Keratinocyte (primary cell): ENCODE results near the gene PARL.

Source experiments
- CTCF ChIP-seq, 3 experiments: IDR thresholded peaks in 1 of 3; conservative IDR thresholded peaks in 1 of 3; optimal IDR thresholded peaks in 1 of 3; 2 replicates in 2 of 3; 3 replicates in 1 of 3; pipeline versions ENCODE3 to v1.5.1; 2011; ENCODE audit warnings: low read length in 3 of 3, mild to moderate bottlenecking in 3 of 3, moderate library complexity in 2 of 3, control low read depth in 1 of 3, inconsistent platforms in 1 of 3; ENCODE audit not compliant: insufficient read depth in 2 of 3; ENCODE audit errors: extremely low read depth in 1 of 3
- EZH2 ChIP-seq: IDR thresholded peaks from one replicate; pipeline ENCODE4 v1.6.1; 2012; ENCODE audit warnings: inconsistent platforms, mild to moderate bottlenecking, low read length, moderate library complexity

GRCh38 chr3:183927059-183927458 is 42.4 kb upstream of the PARL start:
- no peak for TF ChIP-seq CTCF (optimal IDR thresholded peaks at IDR 0.05 in 1 of 3, IDR thresholded peaks at IDR 0.05 in 1 of 3, conservative IDR thresholded peaks at IDR 0.05 in 1 of 3; ENCODE audit: extremely low read depth in 1 of 3, insufficient read depth in 2 of 3, low read length in 3 of 3)
- TF ChIP-seq EZH2, result no peak
